Measurements from ENCODE around the gene RUNX2. TPM values are rescaled to one million over a fixed set of nuclear protein-coding genes. Genes with fewer than 3 reads are reported as not detected.

Gene RUNX2
- total and polyA plus RNA-seq, 9 of the 15 experiments (the other 6 are each of a cell fraction or from before 2014, with no cell fraction given): 0.29 to 1.00 (median 0.43) TPM

DNA sequence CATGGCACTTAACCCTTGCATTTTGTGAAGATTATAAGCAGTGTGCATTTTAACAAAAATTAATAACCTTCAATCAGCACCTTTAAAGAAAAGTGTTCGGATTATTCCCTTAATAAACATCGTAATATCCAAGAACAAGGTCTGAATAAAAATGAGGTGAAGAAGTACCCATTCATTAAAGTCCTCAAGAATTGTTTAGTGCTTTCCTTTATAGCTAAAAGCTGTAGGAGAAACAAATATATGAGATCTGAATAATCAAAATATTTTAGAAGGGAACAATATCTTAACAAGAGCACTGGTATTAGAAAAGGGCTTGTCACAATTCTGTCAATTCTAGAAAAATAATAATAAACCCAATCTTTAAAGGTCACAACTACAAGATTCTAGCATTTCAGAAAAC, 217.3 kb downstream of the RUNX2 start:
- Histone ChIP-seq H3K9ac (ENCODE audit: insufficient read depth in 1 of 2, low read depth in 2 of 2, low read length in 2 of 2) (no peak overlapping the region), H3K4me3 (no peak overlapping the region), H3K27ac (ENCODE audit: extremely low read depth, low read depth, low read length) (no peak overlapping the region), H3K27me3 (ENCODE audit: control insufficient read depth in 2 of 2, insufficient read depth in 2 of 2, low read length in 2 of 2) (peaks cover 0 to 5% of the 10 kb centered on the region in 2 experiments; a peak in 1 of 5 replicates), H3K9me3 (replicated peaks; ENCODE audit: control insufficient read depth, insufficient read depth, low read depth, low read length) (no peaks in the 10 kb centered on the region), H3K4me1 (replicated peaks in 1 of 2; ENCODE audit: control insufficient read depth in 2 of 2, insufficient read depth in 2 of 2, low read length in 2 of 2) (peaks cover 0 to 14% of the 10 kb centered on the region in 2 experiments; a peak in 3 of 5 replicates), H4K20me1 (replicated peaks; ENCODE audit: control insufficient read depth, insufficient read depth, low read length) (no peaks in the 10 kb centered on the region), H3K4me2 (ENCODE audit: insufficient read depth, low read length) (no peak overlapping the region), H3K79me2 (ENCODE audit: control insufficient read depth, insufficient read depth, low read length) (no peaks in the 10 kb centered on the region), H3K9me1 (ENCODE audit: control insufficient read depth, insufficient read depth, low read length) (no peaks in the 10 kb centered on the region), H3K36me3 (ENCODE audit: control insufficient read depth, insufficient read depth, low read length) (no peaks in the 10 kb centered on the region), H2AFZ (ENCODE audit: low read depth, low read length) (no peak overlapping the region)
- BruUV-seq (replicated peaks): no TSS peak
- 59% methylated on average over 2 of the region's 2 CpGs for WGBS (ENCODE audit: insufficient coverage, low coverage, missing lambda C conversion rate)
- ChIA-PET POLR2A (interaction anchor here (0.6 to 1.0 kb wide), 5 partner anchors 9 to 50 kb away, joined by 3 to 4 read pairs (median 3); no protein-coding TSS in a partner anchor), CTCF (ENCODE audit: low intra/inter-chr PET ratio) (no interaction called here)
- no peak for ATAC-seq
- DNase-seq (ENCODE audit: extremely low read depth in 1 of 4, low spot score in 3 of 4): no peak
- in situ Hi-C loops (cut with MboI): no loop called here
- intact Hi-C loops (cut with micrococcal nuclease): no loop called here
- FAIRE-seq: no peak
- TF ChIP-seq, protein P1, sequence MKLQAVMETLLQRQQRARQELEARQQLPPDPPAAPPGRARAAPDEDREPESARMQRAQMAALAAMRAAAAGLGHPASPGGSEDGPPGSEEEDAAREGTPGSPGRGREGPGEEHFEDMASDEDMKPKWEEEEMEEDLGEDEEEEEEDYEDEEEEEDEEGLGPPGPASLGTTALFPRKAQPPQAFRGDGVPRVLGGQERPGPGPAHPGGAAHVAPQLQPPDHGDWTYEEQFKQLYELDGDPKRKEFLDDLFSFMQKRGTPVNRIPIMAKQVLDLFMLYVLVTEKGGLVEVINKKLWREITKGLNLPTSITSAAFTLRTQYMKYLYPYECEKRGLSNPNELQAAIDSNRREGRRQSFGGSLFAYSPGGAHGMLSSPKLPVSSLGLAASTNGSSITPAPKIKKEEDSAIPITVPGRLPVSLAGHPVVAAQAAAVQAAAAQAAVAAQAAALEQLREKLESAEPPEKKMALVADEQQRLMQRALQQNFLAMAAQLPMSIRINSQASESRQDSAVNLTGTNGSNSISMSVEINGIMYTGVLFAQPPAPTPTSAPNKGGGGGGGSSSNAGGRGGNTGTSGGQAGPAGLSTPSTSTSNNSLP (IDR thresholded peaks at IDR 0.05; ENCODE audit: borderline replicate concordance, low read depth, low read length): no peak
- TF ChIP-seq ZNF146 (CRISPR knock-in tag; IDR thresholded peaks at IDR 0.05; ENCODE audit: unreplicated experiment) (no peak), GTF2E2 (tag; IDR thresholded peaks at IDR 0.05) (no peak), ZSCAN29 (IDR thresholded peaks at IDR 0.05) (no peak), KLF16 (IDR thresholded peaks at IDR 0.05) (no peak), PHTF2 (CRISPR knock-in tag; IDR thresholded peaks at IDR 0.05) (no peak), MTA2 (IDR thresholded peaks at IDR 0.05; ENCODE audit: low read depth) (no peak), SAFB (IDR thresholded peaks at IDR 0.05; ENCODE audit: borderline replicate concordance, low read depth, low read length) (no peak), SMARCE1 (IDR thresholded peaks at IDR 0.05) (no peak), POLR2H (tag; IDR thresholded peaks at IDR 0.05; ENCODE audit: low read depth) (no peak), ZNF696 (CRISPR knock-in tag; conservative IDR thresholded peaks at IDR 0.05) (no peak), ZNF165 (CRISPR knock-in tag; IDR thresholded peaks at IDR 0.05; ENCODE audit: borderline replicate concordance) (no peak)
- TF ChIP-seq, protein P2, sequence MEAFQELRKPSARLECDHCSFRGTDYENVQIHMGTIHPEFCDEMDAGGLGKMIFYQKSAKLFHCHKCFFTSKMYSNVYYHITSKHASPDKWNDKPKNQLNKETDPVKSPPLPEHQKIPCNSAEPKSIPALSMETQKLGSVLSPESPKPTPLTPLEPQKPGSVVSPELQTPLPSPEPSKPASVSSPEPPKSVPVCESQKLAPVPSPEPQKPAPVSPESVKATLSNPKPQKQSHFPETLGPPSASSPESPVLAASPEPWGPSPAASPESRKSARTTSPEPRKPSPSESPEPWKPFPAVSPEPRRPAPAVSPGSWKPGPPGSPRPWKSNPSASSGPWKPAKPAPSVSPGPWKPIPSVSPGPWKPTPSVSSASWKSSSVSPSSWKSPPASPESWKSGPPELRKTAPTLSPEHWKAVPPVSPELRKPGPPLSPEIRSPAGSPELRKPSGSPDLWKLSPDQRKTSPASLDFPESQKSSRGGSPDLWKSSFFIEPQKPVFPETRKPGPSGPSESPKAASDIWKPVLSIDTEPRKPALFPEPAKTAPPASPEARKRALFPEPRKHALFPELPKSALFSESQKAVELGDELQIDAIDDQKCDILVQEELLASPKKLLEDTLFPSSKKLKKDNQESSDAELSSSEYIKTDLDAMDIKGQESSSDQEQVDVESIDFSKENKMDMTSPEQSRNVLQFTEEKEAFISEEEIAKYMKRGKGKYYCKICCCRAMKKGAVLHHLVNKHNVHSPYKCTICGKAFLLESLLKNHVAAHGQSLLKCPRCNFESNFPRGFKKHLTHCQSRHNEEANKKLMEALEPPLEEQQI (IDR thresholded peaks at IDR 0.05): no peak
- TF ChIP-seq, protein P3, sequence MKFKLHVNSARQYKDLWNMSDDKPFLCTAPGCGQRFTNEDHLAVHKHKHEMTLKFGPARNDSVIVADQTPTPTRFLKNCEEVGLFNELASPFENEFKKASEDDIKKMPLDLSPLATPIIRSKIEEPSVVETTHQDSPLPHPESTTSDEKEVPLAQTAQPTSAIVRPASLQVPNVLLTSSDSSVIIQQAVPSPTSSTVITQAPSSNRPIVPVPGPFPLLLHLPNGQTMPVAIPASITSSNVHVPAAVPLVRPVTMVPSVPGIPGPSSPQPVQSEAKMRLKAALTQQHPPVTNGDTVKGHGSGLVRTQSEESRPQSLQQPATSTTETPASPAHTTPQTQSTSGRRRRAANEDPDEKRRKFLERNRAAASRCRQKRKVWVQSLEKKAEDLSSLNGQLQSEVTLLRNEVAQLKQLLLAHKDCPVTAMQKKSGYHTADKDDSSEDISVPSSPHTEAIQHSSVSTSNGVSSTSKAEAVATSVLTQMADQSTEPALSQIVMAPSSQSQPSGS (CRISPR knock-in tag; IDR thresholded peaks at IDR 0.05): no peak
- TF ChIP-seq, protein P4, sequence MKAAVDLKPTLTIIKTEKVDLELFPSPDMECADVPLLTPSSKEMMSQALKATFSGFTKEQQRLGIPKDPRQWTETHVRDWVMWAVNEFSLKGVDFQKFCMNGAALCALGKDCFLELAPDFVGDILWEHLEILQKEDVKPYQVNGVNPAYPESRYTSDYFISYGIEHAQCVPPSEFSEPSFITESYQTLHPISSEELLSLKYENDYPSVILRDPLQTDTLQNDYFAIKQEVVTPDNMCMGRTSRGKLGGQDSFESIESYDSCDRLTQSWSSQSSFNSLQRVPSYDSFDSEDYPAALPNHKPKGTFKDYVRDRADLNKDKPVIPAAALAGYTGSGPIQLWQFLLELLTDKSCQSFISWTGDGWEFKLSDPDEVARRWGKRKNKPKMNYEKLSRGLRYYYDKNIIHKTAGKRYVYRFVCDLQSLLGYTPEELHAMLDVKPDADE (conservative IDR thresholded peaks at IDR 0.05; ENCODE audit: control insufficient read depth, low read depth, low read length): no peak
- TF ChIP-seq, protein P5, sequence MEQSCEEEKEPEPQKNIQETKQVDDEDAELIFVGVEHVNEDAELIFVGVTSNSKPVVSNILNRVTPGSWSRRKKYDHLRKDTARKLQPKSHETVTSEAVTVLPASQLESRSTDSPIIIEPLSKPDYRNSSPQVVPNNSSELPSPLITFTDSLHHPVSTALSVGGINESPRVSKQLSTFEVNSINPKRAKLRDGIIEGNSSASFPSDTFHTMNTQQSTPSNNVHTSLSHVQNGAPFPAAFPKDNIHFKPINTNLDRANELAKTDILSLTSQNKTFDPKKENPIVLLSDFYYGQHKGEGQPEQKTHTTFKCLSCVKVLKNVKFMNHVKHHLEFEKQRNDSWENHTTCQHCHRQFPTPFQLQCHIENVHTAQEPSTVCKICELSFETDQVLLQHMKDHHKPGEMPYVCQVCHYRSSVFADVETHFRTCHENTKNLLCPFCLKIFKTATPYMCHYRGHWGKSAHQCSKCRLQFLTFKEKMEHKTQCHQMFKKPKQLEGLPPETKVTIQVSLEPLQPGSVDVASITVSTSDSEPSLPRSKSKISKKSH (CRISPR knock-in tag; IDR thresholded peaks at IDR 0.05): no peak

All from K562 (cell line).